ENCODE measurements around the gene RNF187. TPM values are rescaled to one million over a fixed set of nuclear protein-coding genes. Genes with fewer than 3 reads are reported as not detected.
A peak's percentile ranks its signal among the peaks of the same experiment; 100 is the strongest.

RNF187 gene
- total RNA-seq, 1 experiment from 2014 or later: 137 TPM

DNA sequence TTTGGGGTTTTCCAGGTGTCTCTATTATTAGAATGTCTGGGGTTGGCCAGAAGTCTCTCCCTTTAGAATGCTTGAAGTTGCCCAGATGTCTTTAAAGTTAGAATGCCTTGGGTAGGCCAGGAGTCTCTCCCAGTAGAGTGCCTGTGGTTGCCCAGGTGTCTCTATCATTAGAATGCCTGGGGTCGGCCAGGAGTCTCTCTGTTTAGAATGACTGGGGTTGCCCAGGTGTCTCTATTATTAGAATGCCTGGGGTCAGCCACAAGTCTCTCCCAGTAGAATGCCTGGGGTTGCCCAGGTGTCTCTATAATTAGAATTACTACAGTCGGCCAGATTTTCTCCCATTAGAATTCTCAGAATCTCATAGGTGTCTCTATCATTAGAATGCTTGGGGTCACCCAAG lies 55.2 kb downstream of the RNF187 start:
- H2AFZ ChIP-seq (ENCODE audit: low read depth, low read length, poor library complexity, severe bottlenecking): no peak overlapping the region
- H3K4me2 ChIP-seq (ENCODE audit: low read length): no peak overlapping the region
- H4K20me1 ChIP-seq (ENCODE audit: insufficient read depth): no peaks in the 10 kb centered on the region
- CTCF ChIA-PET: no interaction called here
- 0 out of 4 replicates have a peak, but pooled peaks cover 2 to 3% of the 10 kb centered on the region in 2 experiments for H3K9me3 ChIP-seq (ENCODE audit: control insufficient read depth in 1 of 2, insufficient read depth in 1 of 2, low read depth in 1 of 2, low read length in 2 of 2)
- ATAC-seq: no peak
- H3K79me2 ChIP-seq (ENCODE audit: insufficient read depth, low read length): no peaks in the 10 kb centered on the region
- no peaks in the 10 kb centered on the region for H3K9me2 ChIP-seq (ENCODE audit: insufficient read depth)
- intact Hi-C loops (cut with micrococcal nuclease): no loop called here
- no peak overlapping the region for H3K27ac ChIP-seq (ENCODE audit: low read depth, low read length)
- TF ChIP-seq CBX3 (IDR thresholded peaks at IDR 0.05; ENCODE audit: low read depth) (no peak), TCF7L2 (IDR thresholded peaks at IDR 0.05; ENCODE audit: borderline replicate concordance, extremely low read depth, insufficient read depth, insufficient read length) (no peak)
- DNase-seq (ENCODE audit: low read depth, low spot score): no peak
- H3K27me3 ChIP-seq (ENCODE audit: insufficient read depth, low read length): no peaks in the 10 kb centered on the region
- BruUV-seq (replicated peaks): no TSS peak
- H3K9ac ChIP-seq (ENCODE audit: low read length): no peak overlapping the region
- POLR2A ChIA-PET: no interaction called here
- no peaks in the 10 kb centered on the region for H3K36me3 ChIP-seq (ENCODE audit: control insufficient read depth in 1 of 2, insufficient read depth in 2 of 2, low read length in 2 of 2)
- no peak overlapping the region for H3K4me3 ChIP-seq (replicated peaks in 1 of 2; ENCODE audit: low read depth in 1 of 2, low read length in 2 of 2)
- H3K4me1 ChIP-seq (ENCODE audit: control insufficient read depth in 1 of 2, insufficient read depth in 2 of 2, low read length in 2 of 2): peaks cover 13 to 27% of the 10 kb centered on the region in 2 experiments; a peak in 3 of 4 replicates
- RAD21 ChIA-PET (ENCODE audit: low non-redundant PET in 1 of 2, low total read pairs in 2 of 2, uncharacterized antibody in 2 of 2, unreplicated experiment in 2 of 2): no interaction called here

DNA sequence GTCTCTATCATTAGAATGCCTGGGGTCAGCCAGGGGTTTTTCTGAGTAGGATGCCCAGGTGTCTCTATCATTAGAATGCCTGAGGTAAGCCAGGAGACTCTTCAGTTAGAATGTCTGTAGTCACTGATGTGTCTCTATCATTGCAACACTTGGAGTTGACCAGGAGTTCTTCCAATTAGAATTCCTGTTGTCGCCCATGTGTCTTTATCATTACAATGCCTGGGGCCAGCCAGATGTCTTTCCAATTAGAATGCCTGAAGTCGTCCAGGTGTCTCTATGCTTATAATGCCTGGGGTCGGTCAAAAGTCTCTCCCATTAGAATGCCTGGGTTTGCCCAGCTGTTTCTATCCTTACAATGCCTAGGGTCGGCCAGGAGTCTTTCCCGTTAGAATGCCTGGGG lies 55.8 kb downstream of the RNF187 start:
- Histone ChIP-seq H3K36me3 (ENCODE audit: control insufficient read depth in 1 of 2, insufficient read depth in 2 of 2, low read length in 2 of 2) (no peaks in the 10 kb centered on the region), H3K9me3 (ENCODE audit: control insufficient read depth in 1 of 2, insufficient read depth in 1 of 2, low read depth in 1 of 2, low read length in 2 of 2) (no peaks in the 10 kb centered on the region), H3K9me2 (ENCODE audit: insufficient read depth) (no peaks in the 10 kb centered on the region), H3K27ac (ENCODE audit: low read depth, low read length) (peak overlapping the region; percentile 39; the same call in 1 of the 2 replicates), H3K9ac (ENCODE audit: low read length) (no peak overlapping the region), H3K27me3 (ENCODE audit: insufficient read depth, low read length) (no peaks in the 10 kb centered on the region), H3K79me2 (ENCODE audit: insufficient read depth, low read length) (no peaks in the 10 kb centered on the region), H3K4me1 (ENCODE audit: control insufficient read depth in 1 of 2, insufficient read depth in 2 of 2, low read length in 2 of 2) (peaks cover 13 to 27% of the 10 kb centered on the region in 2 experiments; a peak in 3 of 4 replicates), H2AFZ (ENCODE audit: low read depth, low read length, poor library complexity, severe bottlenecking) (no peak overlapping the region), H4K20me1 (ENCODE audit: insufficient read depth) (no peaks in the 10 kb centered on the region), H3K4me2 (ENCODE audit: low read length) (peak overlapping the region; percentile 60; the same call in 1 of the 2 replicates), H3K4me3 (replicated peaks in 1 of 2; ENCODE audit: low read depth in 1 of 2, low read length in 2 of 2) (no peak overlapping the region)
- ATAC-seq: no peak
- no peak for DNase-seq (ENCODE audit: low read depth, low spot score)
- POLR2A ChIA-PET: no interaction called here
- CTCF ChIA-PET: no interaction called here
- no TSS peak for BruUV-seq (replicated peaks)
- TF ChIP-seq JUND (IDR thresholded peaks at IDR 0.05) (no peak), EZH2phosphoT487 (IDR thresholded peaks at IDR 0.05; ENCODE audit: borderline replicate concordance) (no peak), ZNF274 (IDR thresholded peaks at IDR 0.05; ENCODE audit: low read depth, low read length) (no peak), CEBPB (IDR thresholded peaks at IDR 0.05; ENCODE audit: low read depth) (no peak), SIN3A (IDR thresholded peaks at IDR 0.05; ENCODE audit: low read depth) (no peak), TCF7L2 (IDR thresholded peaks at IDR 0.05; ENCODE audit: borderline replicate concordance, extremely low read depth, insufficient read depth, insufficient read length) (no peak), SRF (IDR thresholded peaks at IDR 0.05; ENCODE audit: low read depth) (no peak), ELF1 (IDR thresholded peaks at IDR 0.05; ENCODE audit: borderline replicate concordance, low read depth) (no peak)
- TF ChIP-seq, protein P1, sequence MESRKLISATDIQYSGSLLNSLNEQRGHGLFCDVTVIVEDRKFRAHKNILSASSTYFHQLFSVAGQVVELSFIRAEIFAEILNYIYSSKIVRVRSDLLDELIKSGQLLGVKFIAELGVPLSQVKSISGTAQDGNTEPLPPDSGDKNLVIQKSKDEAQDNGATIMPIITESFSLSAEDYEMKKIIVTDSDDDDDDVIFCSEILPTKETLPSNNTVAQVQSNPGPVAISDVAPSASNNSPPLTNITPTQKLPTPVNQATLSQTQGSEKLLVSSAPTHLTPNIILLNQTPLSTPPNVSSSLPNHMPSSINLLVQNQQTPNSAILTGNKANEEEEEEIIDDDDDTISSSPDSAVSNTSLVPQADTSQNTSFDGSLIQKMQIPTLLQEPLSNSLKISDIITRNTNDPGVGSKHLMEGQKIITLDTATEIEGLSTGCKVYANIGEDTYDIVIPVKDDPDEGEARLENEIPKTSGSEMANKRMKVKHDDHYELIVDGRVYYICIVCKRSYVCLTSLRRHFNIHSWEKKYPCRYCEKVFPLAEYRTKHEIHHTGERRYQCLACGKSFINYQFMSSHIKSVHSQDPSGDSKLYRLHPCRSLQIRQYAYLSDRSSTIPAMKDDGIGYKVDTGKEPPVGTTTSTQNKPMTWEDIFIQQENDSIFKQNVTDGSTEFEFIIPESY (IDR thresholded peaks at IDR 0.05; ENCODE audit: extremely low read depth, insufficient replicate concordance, low read length): no peak
- TF ChIP-seq, protein P2, sequence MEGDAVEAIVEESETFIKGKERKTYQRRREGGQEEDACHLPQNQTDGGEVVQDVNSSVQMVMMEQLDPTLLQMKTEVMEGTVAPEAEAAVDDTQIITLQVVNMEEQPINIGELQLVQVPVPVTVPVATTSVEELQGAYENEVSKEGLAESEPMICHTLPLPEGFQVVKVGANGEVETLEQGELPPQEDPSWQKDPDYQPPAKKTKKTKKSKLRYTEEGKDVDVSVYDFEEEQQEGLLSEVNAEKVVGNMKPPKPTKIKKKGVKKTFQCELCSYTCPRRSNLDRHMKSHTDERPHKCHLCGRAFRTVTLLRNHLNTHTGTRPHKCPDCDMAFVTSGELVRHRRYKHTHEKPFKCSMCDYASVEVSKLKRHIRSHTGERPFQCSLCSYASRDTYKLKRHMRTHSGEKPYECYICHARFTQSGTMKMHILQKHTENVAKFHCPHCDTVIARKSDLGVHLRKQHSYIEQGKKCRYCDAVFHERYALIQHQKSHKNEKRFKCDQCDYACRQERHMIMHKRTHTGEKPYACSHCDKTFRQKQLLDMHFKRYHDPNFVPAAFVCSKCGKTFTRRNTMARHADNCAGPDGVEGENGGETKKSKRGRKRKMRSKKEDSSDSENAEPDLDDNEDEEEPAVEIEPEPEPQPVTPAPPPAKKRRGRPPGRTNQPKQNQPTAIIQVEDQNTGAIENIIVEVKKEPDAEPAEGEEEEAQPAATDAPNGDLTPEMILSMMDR (IDR thresholded peaks at IDR 0.05 in 2 of 3, conservative IDR thresholded peaks at IDR 0.05 in 1 of 3; ENCODE audit: borderline replicate concordance in 1 of 3, insufficient read depth in 1 of 3, low read depth in 2 of 3, low read length in 2 of 3): no peak
- intact Hi-C loops (cut with micrococcal nuclease): no loop called here
- RAD21 ChIA-PET (ENCODE audit: low non-redundant PET in 1 of 2, low total read pairs in 2 of 2, uncharacterized antibody in 2 of 2, unreplicated experiment in 2 of 2): no interaction called here

Measured in HCT116 (cell line).